ENCODE data around the gene PTPRA.
"Not testable (repeated sequence)": the region's sequence is repeated elsewhere in the genome, so short reads cannot be mapped to it uniquely, and the experiment has no call there.

PTPRA gene, protein sequence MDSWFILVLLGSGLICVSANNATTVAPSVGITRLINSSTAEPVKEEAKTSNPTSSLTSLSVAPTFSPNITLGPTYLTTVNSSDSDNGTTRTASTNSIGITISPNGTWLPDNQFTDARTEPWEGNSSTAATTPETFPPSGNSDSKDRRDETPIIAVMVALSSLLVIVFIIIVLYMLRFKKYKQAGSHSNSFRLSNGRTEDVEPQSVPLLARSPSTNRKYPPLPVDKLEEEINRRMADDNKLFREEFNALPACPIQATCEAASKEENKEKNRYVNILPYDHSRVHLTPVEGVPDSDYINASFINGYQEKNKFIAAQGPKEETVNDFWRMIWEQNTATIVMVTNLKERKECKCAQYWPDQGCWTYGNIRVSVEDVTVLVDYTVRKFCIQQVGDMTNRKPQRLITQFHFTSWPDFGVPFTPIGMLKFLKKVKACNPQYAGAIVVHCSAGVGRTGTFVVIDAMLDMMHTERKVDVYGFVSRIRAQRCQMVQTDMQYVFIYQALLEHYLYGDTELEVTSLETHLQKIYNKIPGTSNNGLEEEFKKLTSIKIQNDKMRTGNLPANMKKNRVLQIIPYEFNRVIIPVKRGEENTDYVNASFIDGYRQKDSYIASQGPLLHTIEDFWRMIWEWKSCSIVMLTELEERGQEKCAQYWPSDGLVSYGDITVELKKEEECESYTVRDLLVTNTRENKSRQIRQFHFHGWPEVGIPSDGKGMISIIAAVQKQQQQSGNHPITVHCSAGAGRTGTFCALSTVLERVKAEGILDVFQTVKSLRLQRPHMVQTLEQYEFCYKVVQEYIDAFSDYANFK

DNA sequence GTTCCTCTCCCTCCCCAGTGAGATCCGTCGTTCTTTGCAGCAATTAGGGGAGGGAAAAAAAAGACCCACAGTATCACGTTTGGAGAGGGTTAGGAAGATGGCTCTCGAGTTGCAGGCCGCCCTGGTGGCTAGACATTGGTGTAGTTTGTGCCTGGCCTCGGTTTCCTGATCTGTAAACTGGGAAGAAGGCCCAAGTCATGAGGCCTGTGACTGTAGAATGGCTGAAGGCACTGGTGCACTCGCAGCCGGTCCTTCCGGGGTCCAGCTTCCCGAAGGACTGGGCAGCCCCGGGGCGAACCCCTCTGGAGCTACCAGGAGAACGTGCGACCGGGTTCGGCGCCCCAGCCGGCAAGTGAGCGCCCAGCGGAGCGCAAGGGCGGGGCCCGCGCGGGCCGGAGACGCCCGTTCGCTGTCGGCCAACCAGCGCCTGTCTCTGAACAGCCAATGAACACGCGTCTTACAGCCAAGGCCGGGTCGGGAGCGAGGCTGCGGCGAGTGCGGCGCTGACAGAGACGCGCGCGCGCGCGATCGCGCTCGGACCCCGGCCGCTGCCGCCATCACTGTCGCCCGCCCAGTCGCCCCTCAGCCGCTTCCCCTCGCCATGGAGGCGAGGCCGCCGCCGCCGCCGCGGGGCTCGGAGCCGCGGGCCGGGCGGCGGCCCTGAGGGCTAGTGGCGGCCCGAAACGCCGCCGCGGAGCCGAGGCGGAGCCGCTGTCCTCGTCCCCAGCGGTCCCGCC lies at the start of gene PTPRA:
TSS of gene PTPRA (plus strand) at position 472 of the 737 bp plus-strand sequence. CDS start 90,797 bp downstream, outside the sequence.
- no peak for FAIRE-seq

DNA sequence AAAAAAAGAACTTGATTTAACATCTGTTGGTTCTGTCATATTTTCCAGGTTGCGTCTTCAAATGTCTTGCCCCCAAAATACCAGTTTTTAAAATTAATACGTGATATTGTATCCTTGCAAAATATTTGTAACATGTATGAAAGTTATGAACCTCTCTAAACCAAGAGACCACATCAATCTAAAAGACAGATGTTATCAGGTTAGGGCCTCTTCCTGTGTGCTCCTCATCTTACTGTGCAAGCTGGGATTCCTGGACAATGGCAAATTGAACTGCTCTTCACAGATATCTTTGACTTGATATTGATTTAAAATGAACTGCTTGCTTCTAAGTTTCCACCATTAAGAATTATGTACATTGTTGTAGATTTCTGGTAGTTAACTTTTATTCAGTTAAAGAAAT lies 47.5 kb upstream of the PTPRA start:
- no peak for FAIRE-seq

DNA sequence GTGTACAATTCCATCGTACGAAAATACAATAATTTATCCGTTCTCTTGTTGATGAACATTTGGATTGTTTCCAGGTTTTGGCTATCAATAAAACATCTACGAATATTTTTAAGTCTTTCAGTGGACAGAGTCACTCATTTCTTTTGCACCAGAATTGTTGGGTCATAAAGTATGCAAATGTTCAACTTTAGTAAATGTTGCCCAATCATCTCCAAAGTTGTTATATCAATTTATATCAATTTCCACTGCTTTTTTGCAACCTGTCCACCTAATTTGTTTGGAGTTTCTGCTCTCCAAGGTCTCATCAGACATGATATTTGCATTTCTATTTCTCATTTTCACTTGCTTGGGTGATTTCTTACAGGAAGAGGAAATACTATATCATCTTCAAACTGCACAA lies 46.6 kb upstream of the PTPRA start:
- FAIRE-seq = no peak

DNA sequence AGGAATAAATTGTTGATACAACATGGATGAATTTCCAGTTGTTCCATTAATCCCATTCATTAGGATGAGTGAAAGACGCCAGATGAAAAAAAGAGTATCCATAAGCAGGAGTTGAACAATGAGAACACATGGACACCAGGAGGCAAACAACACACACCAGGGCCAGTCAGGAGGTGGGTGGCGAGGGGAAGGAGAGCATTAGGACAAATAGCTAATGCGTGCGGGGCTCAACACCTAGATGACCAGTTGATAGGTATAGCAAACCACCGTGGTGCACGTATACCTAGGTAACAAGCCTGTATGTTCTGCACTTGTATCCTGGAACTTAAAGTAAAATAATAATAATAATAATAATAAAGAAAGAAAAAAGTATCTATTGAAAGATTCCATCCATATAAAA lies 43.9 kb upstream of the PTPRA start:
- FAIRE-seq = no peak

DNA sequence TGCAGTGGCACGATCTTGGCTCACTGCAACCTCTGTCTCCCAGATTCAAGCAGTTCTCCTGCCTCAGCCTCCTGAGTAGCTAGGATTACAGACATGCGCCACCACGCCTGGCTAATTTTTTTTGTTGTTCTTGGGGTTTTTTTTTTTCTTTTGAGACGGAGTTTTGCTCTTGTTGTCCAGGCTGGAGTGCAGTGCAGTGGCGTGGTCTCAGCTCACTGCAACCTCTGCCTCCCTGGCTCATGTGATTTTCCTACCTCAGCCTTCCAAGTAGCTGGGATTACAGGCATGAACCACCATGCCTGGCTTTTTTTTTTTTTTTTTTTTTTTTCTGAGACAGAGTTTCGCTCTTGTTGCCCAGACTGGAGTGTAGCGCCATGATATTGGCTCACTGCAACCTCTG lies 42.1 kb upstream of the PTPRA start:
- not testable (repeated sequence) for FAIRE-seq

DNA sequence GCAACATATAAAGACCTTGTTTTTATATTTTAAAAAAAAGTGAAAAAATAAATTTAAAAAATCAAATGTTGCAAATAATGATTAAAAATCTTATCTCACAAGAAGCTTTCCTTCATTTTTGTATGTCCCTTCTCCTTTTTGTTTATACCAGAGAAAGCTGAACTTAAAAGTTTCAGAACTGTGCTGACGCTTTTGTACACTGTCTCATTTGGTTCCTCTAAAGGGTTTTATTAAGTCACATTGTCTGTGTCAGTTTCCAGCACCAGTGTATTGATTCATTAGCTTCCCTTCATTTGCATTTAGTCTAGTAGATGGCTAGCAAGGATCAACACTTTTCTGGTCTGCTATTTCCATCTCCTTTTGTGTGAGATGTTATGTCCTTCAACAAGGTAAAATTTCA lies 39.5 kb upstream of the PTPRA start:
- no peak for FAIRE-seq

DNA sequence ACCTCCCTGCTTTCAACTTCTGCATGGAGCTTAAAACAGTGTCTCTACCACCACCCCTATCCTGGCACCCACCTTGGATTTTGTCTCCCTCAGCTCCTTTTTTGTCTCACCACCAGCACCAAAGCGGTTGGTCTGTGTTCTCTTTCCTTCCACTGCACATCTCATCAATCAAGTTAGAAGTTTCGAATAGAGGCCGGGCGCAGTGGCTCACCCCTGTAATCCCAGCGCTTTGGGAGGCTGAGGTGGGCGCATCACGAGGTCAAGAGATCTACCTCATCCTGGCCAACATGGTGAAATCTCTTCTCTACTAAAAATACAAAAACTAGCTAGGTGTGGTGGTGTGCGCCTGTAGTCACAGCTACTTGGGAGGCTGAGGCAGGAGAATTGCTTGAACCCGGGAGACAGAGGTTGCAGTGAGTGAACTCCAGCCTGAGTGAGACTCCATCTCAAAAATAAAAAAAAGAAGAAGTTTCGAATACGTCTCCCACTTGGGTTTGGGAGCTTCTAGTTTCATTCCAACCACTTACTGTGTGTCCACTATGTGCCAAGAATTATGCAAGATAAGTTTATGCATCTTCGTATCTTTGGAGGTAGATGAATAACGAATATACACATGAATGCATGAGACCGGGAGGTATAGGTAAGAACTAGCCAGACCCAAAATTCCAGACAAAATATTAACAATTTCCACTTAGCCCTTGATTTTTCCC lies 38.7 kb upstream of the PTPRA start:
- no peak for FAIRE-seq

DNA sequence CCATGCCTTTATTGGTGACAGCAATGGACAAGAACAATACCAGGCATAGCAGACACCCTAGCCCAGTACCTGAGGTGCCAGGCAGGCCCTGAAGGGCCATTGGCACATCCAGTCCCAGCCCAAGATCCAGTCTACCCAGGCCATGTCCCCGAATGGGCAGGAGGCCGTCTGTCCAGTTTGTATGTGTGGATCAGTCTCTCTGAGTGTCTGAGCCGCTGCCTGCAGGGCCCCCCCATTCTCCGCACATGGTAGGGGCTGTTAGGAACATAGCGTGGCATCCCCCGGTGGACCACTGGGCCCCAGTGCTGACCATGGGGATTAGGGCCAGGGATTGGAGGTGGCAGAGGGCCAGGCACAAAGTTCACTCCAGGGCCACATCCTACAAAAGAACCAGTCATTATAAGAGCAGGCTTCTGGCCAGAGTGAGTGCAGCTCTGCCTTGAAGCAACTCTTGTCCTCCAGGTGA lies 37.9 kb upstream of the PTPRA start:
- no peak for FAIRE-seq

DNA sequence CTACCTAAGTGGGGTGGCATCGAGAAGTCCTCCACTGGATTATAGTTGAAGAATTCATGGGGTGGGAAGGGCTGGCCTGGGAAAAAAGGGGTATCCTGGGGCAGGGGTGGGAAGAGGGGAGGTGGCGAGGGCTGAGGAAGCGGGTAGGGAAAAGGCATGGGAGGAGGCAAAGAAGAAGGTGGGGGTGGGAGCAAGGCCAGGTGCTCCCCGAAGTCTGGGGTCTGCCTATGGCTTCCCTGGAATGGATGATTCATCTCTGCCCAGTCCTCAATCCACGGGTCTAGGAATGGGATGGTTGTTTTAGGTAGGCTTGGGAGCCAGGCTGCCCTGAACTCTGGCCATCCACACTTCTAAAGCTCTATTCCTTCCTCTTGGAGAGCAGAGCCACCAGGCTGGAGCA lies 37.2 kb upstream of the PTPRA start:
- FAIRE-seq = no peak

DNA sequence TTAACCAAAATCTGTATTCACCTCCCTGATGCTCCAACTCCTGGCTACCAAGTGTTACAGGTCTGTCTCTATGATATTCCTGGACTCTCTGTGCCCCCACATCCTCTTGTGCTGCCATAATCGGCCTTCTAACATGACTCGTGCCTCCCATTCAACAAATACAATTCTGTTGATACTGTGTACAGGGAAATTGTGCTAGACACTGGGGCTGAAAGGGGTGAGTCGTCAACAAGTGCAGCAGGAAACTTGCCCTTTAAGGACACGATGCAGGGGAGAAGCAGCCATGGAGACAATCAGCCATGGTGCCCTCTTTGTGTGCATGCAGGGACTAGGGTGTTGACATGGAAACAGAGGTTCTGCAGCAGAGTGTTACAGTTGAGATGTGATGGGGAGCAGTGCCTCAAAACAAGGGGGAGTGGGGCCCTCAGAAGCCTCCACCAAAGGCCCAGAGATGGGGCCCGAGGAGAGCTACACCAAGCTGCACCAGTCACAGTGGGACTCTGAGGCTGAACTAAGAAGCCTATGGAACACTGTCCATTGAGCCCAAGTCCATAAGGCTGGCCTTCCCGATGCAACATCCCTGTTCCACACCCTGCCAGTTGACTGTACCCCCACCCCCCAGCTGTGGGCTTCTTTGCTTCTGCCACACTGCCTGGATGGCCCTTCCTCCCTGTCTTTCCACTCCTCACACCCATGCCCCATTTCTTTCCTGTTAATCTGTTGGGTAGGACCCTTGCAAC lies 35.9 kb upstream of the PTPRA start:
- no peak for FAIRE-seq

DNA sequence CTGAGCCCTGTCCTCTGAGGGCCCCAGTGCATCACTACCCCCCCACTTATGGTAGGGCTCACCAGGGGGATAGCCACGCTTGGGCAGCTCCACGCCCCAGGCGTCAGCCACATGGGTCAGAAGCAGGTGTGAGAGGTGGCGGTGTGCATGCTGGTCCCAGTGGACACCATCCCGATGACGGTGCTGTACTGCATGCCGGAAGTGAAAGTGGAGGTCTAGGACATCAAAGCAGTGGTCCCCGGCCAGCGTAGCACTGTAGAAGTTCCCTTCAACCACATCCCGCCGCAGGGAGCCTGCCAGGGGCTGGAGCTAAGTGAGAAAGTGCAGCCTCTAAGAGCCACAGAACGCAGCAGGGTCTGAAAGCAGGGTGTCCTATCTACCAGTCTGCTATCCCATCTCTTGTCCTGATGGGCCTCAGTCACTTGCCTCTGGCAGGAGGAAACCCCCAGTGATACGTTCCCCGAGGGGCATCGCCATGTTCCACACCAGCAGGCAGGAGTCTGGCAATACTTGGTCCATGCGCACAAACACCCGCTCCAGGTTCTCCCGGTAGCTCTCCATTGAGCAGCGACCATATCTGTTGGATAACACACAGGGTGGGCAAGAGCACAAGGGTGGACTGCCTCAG lies 35.0 kb upstream of the PTPRA start:
- no peak for FAIRE-seq

DNA sequence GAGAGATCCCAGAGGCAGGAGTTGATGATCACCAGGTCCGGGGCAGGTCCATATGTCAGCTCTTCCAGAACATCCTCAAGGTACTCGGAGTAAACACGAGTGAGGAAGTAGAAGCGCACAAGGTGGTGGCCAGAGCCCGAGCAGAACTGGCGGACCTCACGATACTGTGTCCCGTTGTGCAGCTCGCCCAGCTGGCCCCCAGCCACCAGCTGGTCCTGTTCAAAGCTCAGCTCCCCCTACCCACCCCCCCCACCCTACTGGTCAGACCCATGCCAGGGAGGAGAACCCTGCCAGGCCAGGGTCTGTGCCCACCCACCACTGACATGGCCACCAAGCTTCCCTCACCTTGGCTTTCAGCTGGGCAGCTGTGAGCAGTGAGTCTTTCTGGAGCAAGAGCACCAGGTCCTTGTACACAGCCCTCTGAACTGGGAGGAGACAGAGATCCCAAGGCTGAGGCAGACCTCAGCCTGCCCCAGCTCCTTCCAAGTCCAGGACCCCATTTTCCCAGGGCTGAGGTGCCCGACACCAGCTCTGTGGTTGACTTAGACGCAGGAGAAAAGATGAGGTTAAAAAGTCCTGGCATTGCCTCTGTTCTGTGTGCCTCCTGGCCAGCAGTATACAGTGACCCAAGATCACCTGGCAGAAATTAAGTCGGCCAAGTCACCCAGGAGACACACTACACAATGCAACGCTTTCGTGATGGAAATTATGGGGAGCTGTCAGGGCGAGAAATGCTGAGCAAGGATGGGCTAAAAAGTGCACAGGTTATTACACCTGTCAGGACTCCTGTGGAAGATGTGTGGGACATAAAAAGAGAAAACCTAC lies 34.2 kb upstream of the PTPRA start:
- FAIRE-seq = no peak

DNA sequence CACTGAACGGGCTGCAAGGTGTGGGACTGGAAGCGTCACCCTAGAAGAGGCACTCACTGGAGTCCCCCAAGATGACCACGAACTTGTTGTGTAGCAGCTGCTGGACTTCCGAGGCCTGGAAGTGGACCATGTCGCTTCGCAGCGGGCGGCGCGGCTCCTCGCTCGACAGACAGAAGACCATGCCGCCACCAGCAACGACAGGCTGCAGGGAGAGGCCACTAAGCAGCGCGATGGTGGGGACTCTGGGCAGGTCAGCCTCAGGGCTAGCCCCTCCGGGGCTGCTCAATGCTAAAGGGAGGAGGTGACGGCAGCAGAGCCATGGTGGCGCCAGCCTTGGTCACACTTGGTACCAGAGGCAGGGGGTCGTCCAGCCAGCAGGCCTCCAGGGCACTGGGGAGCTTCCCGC lies 33.5 kb upstream of the PTPRA start:
- FAIRE-seq = no peak

DNA sequence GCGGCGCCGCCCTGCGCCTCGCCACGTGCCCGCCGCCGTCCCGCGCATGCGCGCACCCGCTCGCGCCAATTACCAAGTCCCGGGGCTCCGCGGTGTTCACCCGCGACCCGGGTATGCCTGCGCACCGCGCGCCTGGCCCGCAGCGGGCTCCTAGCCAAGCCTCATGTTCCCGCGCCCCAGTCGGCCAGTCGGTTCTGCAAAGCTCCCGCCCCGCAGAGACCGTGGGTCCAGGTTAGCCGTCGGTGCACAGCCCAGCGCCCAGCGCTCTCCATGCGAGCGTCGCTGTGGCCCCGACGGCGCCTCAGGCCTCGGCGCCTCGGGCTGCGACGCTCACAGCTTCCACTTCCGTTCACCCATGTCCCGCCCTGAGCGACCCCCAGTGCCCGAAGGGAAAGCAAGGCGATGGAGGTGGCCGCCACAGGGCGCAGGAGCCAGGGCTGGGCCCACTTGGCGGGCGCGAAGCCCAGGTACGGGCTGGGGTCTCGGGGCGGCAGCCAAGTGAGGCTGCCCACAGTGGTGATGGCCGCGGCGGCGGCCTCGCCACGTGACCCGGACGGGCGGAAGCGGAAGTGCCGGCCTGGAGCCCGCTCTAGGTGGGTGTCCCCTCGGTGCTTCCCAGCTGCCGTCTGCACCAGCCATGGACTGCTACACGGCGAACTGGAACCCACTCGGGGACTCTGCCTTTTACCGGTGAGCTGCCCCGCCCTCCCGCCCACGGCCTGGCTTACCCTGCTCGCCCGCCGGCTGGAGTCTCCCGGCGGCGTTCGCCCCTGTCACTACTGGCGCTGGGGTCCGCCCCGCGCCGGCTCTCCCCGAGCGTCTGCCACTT lies 32.9 kb upstream of the PTPRA start, which contains the start of the genes PCED1A and VPS16:
TSS of gene PCED1A (minus strand) at position 518 of the 829 bp plus-strand sequence. CDS start 743 bp downstream, outside the sequence.
TSS of gene VPS16 (plus strand) at position 608 of the 829 bp plus-strand sequence. CDS start at position 638, 30 bp downstream.
- no peak for FAIRE-seq

DNA sequence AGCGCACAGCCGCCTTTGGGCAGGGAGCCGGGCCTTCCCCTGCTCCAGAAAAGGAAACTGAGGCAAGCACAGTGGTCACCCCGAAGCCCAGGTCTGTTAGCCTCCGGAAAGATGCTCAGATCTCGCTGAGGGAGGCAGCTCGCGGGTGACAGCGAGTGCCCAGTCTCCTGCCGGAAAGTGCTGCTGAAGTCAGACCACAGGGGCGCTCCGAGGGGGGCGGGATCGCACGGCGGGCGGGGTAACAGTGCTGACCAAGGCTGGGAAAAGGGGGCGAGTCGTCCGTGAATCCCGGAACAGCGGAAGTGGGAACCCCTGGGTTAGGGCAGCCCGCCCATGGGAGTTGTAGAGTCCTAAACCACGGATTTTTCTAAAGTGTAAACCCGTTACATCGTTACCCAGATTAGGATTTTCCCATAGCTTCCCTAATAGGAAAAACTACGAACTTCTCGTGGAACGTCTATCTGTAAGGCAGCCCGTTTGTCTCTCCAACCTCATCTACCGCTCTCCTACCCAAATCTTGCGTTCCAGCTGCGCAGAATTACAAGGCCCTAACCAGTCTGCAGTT lies 32.2 kb upstream of the PTPRA start:
- no peak for FAIRE-seq

DNA sequence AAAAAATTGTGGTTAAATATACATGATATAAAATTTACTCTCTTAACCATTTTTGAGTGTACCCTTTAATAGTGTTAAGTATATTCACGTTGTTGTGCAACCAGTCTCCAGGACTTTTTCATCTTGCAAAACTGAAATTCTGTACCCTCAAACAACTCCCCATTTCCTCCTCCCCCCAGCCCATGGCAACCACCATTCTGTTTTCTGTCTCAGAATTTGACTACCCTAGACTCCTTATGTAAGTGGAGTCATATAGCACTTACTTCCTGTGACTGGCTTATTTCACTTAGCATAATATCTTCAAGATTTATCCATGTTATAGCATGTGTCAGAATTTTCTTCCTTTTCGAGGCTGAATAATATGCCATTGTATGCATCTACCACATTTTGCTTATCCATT lies 27.7 kb upstream of the PTPRA start:
- no peak for FAIRE-seq

DNA sequence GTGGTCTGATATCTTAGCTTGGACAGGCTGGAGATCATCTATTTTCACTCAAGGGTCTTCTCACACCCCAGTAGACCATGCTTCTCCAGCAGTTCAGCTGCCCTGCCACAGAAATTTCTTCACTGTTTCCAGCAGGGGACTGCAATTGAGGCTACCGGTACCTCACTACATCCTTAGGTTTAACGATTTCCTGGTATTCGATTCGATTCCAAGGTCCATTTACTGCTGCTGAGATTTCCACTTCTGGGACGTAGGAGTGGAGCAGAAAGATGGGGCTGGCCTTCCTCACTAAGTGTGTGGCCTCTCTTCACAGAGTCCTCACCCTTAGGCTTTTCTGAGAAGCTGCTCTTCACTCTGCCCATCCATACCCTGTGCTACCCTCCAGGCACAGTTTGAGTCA lies 26.6 kb upstream of the PTPRA start:
- no peak for FAIRE-seq

DNA sequence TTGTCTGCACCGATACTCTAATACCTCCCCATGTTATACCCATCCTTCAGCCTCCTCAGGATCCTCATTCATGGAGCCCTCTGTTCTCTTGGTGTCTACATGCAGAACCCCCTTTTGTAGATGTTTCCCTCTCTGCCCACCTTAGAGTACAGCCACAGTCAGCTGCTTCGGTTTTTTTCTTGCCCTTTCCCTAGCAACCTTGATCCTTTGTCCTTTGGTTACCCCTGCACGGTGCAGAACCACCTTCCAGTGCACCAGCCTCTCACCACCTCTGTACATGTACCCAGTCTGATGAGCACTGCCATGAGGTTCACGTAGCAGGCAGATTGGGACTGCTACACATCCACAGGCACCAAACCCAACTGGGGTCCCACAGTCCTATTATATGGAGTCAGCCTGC lies 25.5 kb upstream of the PTPRA start:
- no peak for FAIRE-seq

DNA sequence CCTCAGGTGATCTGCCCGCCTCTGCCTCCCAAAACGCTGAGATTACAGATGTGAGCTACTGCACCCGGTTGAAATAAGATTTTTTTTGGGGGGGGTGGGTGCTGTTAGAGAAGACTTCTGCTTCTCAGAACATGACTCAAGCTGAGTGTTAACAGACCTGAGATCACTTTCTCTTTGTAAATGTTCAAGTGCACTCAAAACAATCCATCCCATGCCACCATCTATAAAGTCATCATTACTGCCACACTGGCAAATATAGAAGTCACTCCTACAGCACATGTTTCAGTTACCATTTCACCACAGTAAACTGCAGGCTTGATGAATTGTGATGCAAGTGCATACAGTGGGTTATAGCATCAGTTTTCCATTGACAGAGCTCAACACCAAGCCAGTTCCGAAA lies 23.8 kb upstream of the PTPRA start:
- no peak for FAIRE-seq

All from colon (tissue), 2 donors.